HFFc6 (cell line): ENCODE measurements around the gene PARVA. TPM values are rescaled to one million over a fixed set of nuclear protein-coding genes. Genes with fewer than 3 reads are reported as not detected.

ENCODE experiments used
- DNase-seq: peaks from one replicate; pipeline ENCODE4 v3.0.0-alpha.2; 2018
- H3K27ac Mint-ChIP-seq: 2 replicates; pipeline ENCODE4 v1.8.0; 2020; ENCODE audit warnings: mild to moderate bottlenecking, mixed read lengths
- H3K27me3 Mint-ChIP-seq: 2 replicates; pipeline ENCODE4 v1.8.0; 2021; ENCODE audit warnings: mild to moderate bottlenecking, moderate library complexity, mixed read lengths; ENCODE audit not compliant: insufficient read depth
- H3K36me3 Mint-ChIP-seq: 2 replicates; pipeline ENCODE4 v1.8.0; 2021; ENCODE audit warnings: low read depth, mixed read lengths
- H3K4me1 Mint-ChIP-seq: 2 replicates; pipeline ENCODE4 v1.8.0; 2020; ENCODE audit warnings: low read depth, mixed read lengths
- H3K4me3 Mint-ChIP-seq: 2 replicates; pipeline ENCODE4 v1.8.0; 2020; ENCODE audit warnings: mild to moderate bottlenecking, moderate library complexity, mixed read lengths
- H3K9me3 Mint-ChIP-seq: 2 replicates; pipeline ENCODE4 v1.8.0; 2020; ENCODE audit warnings: mild to moderate bottlenecking, mixed read lengths
- total RNA-seq, 6 experiments: library from RNA; stranded (reverse); fragmentation: NEBNext Ultra II Directional; extraction: Animal tissue kit (Norgen Biotek cat#: 25700); gene quantifications; 2 replicates in 1 of 6; 3 replicates in 5 of 6; pipeline ENCODE4 v1.2.3, GENCODE V29; 2021
- TF ChIP-seq, protein P1 (sequence below): fragments of 200-600 bp; sonication (generic); IDR thresholded peaks from 2 replicates; pipeline ENCODE4 v1.5.0; 2021; ENCODE audit warnings: antibody characterized with exemption, mild to moderate bottlenecking

Gene PARVA
- total RNA-seq, 6 experiments from 2014 or later, result 150 to 237 (median 184) TPM

- peaks cover 3% of the 10 kb centered on the region; the same call in 1 of the 2 replicates for H3K27me3 Mint-ChIP-seq
- H3K4me3 Mint-ChIP-seq, result no peak overlapping the region
- peaks cover 31% of the 10 kb centered on the region for H3K4me1 Mint-ChIP-seq
- H3K36me3 Mint-ChIP-seq, result peaks cover 25% of the 10 kb centered on the region
- TF ChIP-seq, protein P1, sequence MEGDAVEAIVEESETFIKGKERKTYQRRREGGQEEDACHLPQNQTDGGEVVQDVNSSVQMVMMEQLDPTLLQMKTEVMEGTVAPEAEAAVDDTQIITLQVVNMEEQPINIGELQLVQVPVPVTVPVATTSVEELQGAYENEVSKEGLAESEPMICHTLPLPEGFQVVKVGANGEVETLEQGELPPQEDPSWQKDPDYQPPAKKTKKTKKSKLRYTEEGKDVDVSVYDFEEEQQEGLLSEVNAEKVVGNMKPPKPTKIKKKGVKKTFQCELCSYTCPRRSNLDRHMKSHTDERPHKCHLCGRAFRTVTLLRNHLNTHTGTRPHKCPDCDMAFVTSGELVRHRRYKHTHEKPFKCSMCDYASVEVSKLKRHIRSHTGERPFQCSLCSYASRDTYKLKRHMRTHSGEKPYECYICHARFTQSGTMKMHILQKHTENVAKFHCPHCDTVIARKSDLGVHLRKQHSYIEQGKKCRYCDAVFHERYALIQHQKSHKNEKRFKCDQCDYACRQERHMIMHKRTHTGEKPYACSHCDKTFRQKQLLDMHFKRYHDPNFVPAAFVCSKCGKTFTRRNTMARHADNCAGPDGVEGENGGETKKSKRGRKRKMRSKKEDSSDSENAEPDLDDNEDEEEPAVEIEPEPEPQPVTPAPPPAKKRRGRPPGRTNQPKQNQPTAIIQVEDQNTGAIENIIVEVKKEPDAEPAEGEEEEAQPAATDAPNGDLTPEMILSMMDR, result no peak
- no peak overlapping the region for H3K27ac Mint-ChIP-seq
- no peak for DNase-seq
- H3K9me3 Mint-ChIP-seq, result no peaks in the 10 kb centered on the region
These were observed 126.5 kb downstream of the PARVA start for GRCh38 chr11:12503886-12504285.

DNA sequence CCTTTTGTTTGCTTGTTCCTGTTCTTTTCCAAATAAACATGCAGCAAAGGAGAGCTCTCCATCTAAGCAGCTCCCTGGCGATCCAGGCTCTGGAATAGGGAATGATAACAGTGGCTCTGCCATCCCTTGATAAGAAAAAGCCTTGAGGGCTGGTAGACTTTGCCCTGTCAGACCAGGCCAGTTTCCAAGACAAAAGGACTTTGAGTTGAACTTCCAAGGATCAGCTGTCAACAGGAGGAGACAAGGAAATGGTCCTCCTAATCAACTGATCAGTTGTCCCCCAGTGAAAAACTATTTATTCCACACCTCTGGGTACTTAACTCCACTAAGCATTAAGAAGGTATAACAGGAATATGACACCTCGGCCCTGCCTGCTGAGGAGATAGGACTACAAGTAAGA lies 127.8 kb downstream of the PARVA start:
- H3K4me1 Mint-ChIP-seq, result peaks cover 26% of the 10 kb centered on the region
- H3K4me3 Mint-ChIP-seq, result no peak overlapping the region
- TF ChIP-seq, protein P1, result no peak
- H3K27ac Mint-ChIP-seq, result no peak overlapping the region
- peaks cover 26% of the 10 kb centered on the region for H3K36me3 Mint-ChIP-seq
- no peak for DNase-seq
- H3K27me3 Mint-ChIP-seq, result peaks cover 3% of the 10 kb centered on the region; the same call in 1 of the 2 replicates
- H3K9me3 Mint-ChIP-seq, result no peaks in the 10 kb centered on the region

DNA sequence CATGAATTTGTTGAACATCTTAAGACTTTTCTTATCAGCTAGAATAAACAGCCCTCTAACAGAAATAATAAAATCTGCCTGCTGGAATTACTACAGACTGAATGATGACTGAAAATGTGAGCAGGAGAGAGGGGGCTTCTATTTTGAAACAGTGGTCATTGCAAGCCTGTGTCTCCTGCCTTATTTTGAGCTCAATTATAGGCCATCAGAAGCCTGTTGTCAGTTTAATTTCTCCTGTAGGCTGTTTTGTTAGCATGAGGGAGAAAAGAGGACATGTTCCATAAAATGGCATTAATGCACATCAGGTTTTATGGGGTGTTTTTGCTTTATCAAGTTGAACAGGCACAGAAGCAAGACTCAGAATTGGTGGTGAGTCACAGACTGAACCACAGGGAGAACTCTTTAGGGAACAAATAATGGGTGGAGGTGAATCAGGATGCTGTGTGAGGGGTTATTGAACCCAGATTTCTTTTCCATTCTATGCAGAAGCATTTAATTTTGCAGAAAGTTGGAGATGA lies 129.1 kb downstream of the PARVA start:
- Mint-ChIP-seq H3K4me1 (peaks cover 21% of the 10 kb centered on the region), H3K36me3 (peaks cover 31% of the 10 kb centered on the region), H3K4me3 (0 out of 2 replicates have a peak overlapping the region, but pooled peaks have one; percentile 33), H3K27ac (peak overlapping the region; percentile 84), H3K27me3 (peaks cover 3% of the 10 kb centered on the region; the same call in 1 of the 2 replicates), H3K9me3 (no peaks in the 10 kb centered on the region)
- TF ChIP-seq, protein P1, result no peak
- DNase-seq, result peak; percentile 79

GRCh38 chr11:12507391-12507790 lies 130.0 kb downstream of the PARVA start:
- peaks cover 31% of the 10 kb centered on the region for H3K36me3 Mint-ChIP-seq
- H3K27me3 Mint-ChIP-seq, result peaks cover 3% of the 10 kb centered on the region; the same call in 1 of the 2 replicates
- DNase-seq, result no peak
- TF ChIP-seq, protein P1, result no peak
- peaks cover 17% of the 10 kb centered on the region for H3K4me1 Mint-ChIP-seq
- peak overlapping the region; percentile 84 for H3K27ac Mint-ChIP-seq
- H3K9me3 Mint-ChIP-seq, result no peaks in the 10 kb centered on the region
- H3K4me3 Mint-ChIP-seq, result peak overlapping the region; percentile 75; the same call in 1 of the 2 replicates

DNA sequence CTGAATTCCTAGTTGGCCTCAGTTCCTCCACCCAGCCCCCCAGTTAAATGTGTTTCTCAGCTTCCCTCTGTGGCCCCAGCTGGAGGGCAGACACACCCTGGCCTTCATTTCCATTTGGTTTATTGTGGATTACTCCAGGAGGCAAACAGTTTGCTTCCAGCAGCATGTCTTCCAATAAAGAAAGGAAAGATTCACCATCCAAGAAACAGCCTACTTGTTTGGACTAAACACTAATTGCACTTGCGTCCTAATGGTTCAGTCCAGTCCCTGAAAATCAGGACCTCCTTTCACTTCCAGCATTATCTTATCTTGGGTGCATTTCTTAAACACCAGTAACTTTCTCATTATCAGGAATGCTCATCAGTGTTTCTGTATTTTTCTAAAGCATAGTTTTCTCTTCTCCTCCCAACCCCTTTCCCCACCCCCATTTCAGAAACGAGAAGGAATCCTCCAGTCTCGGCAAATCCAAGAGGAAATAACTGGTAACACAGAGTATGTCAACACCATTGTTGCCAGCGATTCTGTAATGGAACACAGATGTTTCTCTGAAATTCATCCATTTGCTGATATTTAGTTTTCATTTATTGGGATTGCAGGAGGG lies 130.9 kb downstream of the PARVA start:
- H3K4me1 Mint-ChIP-seq, result peaks cover 9% of the 10 kb centered on the region
- TF ChIP-seq, protein P1, result no peak
- H3K27ac Mint-ChIP-seq, result peak overlapping the region; percentile 84
- peak; percentile 78 for DNase-seq
- H3K4me3 Mint-ChIP-seq, result peak overlapping the region; percentile 75
- H3K27me3 Mint-ChIP-seq, result peaks cover 3% of the 10 kb centered on the region; the same call in 1 of the 2 replicates
- no peaks in the 10 kb centered on the region for H3K9me3 Mint-ChIP-seq
- H3K36me3 Mint-ChIP-seq, result peaks cover 31% of the 10 kb centered on the region
